Psoas muscle (tissue), 8 donors: ENCODE results near the gene PPP2R2C. TPM values are rescaled to one million over a fixed set of nuclear protein-coding genes. Genes with fewer than 3 reads are reported as not detected.

ENCODE experiments used
- ATAC-seq, 4 donors: fragments of 200-7000 bp; cut with Tn5 transposase; one replicate each; pipeline ENCODE4 v1.9.1; 2020; ENCODE audit warnings: moderate library complexity in 3 of 4, mild to moderate bottlenecking in 2 of 4
- DNase-seq, 2 donors: peaks; one replicate each; pipeline ENCODE4 v3.0.0-alpha.2; 2020
- H3K27ac ChIP-seq: fragments of 200-600 bp; one replicate; pipeline ENCODE4 v1.8.0; 2022
- H3K27me3 ChIP-seq, 3 donors: fragments of 200-600 bp in 1 of 3; one replicate each; pipeline versions ENCODE4 v1.6.1 to v1.8.0; 2013 to 2022; ENCODE audit warnings: low read length in 2 of 3, mild to moderate bottlenecking in 2 of 3, moderate library complexity in 1 of 3; ENCODE audit not compliant: insufficient read depth in 3 of 3
- H3K36me3 ChIP-seq, 2 donors: fragments of 200-600 bp in 1 of 2; one replicate each; pipeline versions ENCODE4 v1.6.1 to v1.8.0; 2013 to 2022; ENCODE audit warnings: low read depth in 1 of 2, mild to moderate bottlenecking in 1 of 2, moderate library complexity in 1 of 2; ENCODE audit not compliant: insufficient read depth in 1 of 2
- H3K4me1 ChIP-seq: fragments of 200-600 bp; one replicate; pipeline ENCODE4 v1.8.0; 2022
- H3K4me3 ChIP-seq: fragments of 200-600 bp; one replicate; pipeline ENCODE4 v1.8.0; 2022; ENCODE audit warnings: mild to moderate bottlenecking
- H3K9me3 ChIP-seq: fragments of 200-600 bp; one replicate; pipeline ENCODE4 v1.8.0; 2022
- WGBS, 3 donors: extraction: QIAGEN DNeasy Blood & Tissue Kit; methylation state at CpG; one replicate each; pipeline versions ENCODE4 v1.1.6 to v1.1.7; 2013; 5-methylcytosine and 5-hydroxymethylcytosine counted together
- intact Hi-C, 2 donors: fragments of 100-400 bp; cut with DNase I; formaldehyde crosslinking; loops; one replicate each; pipeline versions ENCODE4 v1.11.0 to v1.14.2; 2022
- polyA plus RNA-seq, 3 donors: library from polyadenylated mRNA; stranded (reverse); fragments of 200-250 nt; gene quantifications; one replicate each; pipeline ENCODE4 v1.2.3, GENCODE V29; 2013
- total RNA-seq, 4 donors: library from RNA; stranded (reverse); fragmentation: NEBNext Ultra II Directional in 2 of 4; extraction: Animal tissue kit (Norgen Biotek cat#: 25700) in 2 of 4; gene quantifications; one replicate each; pipeline versions ENCODE4 v1.2.1 to v1.2.4, GENCODE V29; 2021 to 2023
- TF ChIP-seq, protein P1 (sequence below): fragments of 200-600 bp; IDR thresholded peaks from one replicate; pipeline ENCODE4 v1.8.0; 2022; ENCODE audit warnings: antibody characterized with exemption
- donor health status: healthy with polysubstance abuse.
- donor health status: DM: no; HTN: no; CAD: no; lungs with moderate emphysema.
- donor health status: Bipolar disorder and iron deficiency.
- donor health status: healthy.
- donor health status: DM: yes; HTN: yes; CAD: no.
- donor health status: DM: no; HTN: no; CAD: no.
- donor health status: DM: no; HTN: no; CAD: no.
- donor health status: DM: yes; HTN: yes; CAD: no.

PPP2R2C gene
- total and polyA plus RNA-seq, 7 donors, result 0.08 to 3.2 (median 1.2) TPM

DNA sequence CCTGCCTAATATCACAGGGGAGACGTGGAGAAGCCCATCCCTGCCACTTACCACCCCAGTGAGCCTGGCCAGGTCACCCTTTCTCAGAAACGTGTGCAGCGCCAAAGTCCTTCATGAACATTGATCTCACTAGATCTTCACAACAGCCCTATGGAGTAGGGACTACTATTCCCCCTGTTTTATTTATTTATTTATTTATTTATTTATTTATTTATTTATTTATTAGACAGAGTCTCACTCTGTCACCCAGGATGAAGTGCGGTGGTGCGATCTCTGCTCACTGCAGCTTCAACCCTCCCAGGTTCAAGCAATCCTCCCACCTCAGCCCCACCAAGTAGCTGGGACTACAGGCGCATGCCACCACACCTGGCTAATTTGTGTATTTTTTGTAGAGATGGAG, 61.8 kb downstream of the PPP2R2C start:
- Histone ChIP-seq H3K4me1 (no peaks in the 10 kb centered on the region), H3K36me3 (no peaks in the 10 kb centered on the region), H3K4me3 (no peak overlapping the region), H3K27me3 (peaks cover 0 to 21% (median 1%) of the 10 kb centered on the region in 3 donors), H3K9me3 (no peaks in the 10 kb centered on the region), H3K27ac (no peak overlapping the region)
- TF ChIP-seq, protein P1, sequence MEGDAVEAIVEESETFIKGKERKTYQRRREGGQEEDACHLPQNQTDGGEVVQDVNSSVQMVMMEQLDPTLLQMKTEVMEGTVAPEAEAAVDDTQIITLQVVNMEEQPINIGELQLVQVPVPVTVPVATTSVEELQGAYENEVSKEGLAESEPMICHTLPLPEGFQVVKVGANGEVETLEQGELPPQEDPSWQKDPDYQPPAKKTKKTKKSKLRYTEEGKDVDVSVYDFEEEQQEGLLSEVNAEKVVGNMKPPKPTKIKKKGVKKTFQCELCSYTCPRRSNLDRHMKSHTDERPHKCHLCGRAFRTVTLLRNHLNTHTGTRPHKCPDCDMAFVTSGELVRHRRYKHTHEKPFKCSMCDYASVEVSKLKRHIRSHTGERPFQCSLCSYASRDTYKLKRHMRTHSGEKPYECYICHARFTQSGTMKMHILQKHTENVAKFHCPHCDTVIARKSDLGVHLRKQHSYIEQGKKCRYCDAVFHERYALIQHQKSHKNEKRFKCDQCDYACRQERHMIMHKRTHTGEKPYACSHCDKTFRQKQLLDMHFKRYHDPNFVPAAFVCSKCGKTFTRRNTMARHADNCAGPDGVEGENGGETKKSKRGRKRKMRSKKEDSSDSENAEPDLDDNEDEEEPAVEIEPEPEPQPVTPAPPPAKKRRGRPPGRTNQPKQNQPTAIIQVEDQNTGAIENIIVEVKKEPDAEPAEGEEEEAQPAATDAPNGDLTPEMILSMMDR, result no peak
- 75 to 82% (median 82%) methylated on average over 6 of the region's 6 CpGs for WGBS, 3 donors
- DNase-seq (no peak), ATAC-seq (no peak)
- intact Hi-C loops, result no loop called here

DNA sequence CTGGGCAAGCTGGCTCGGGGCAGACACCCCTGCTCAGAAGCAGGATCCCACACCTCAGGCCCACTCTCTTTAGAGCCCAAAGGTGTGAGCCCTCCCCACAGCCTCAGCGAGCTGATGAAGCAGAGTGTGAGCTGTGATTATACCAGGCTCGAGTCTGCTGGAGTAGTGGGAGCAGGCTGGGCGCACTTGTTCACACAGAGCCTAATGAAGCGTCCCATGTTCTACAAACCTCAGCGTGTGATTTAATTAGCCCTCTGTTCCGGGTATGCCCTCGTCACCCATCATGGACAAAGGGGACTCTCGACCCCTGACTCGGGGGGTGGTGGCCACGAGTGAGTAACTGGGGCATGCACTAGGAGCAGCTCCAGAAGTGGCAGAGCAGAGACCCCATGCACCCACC, 62.3 kb downstream of the PPP2R2C start:
- H3K36me3 ChIP-seq, result no peaks in the 10 kb centered on the region
- TF ChIP-seq, protein P1, result no peak
- no peaks in the 10 kb centered on the region for H3K9me3 ChIP-seq
- DNase-seq (no peak), ATAC-seq (no peak)
- intact Hi-C loops, result no loop called here
- H3K4me3 ChIP-seq, result no peak overlapping the region
- WGBS, 3 donors, result 27 to 37% (median 30%) methylated on average over 11 of the region's 11 CpGs
- H3K27ac ChIP-seq, result no peak overlapping the region
- H3K4me1 ChIP-seq, result no peaks in the 10 kb centered on the region
- H3K27me3 ChIP-seq, result peaks cover 0 to 27% (median 1%) of the 10 kb centered on the region in 3 donors

DNA sequence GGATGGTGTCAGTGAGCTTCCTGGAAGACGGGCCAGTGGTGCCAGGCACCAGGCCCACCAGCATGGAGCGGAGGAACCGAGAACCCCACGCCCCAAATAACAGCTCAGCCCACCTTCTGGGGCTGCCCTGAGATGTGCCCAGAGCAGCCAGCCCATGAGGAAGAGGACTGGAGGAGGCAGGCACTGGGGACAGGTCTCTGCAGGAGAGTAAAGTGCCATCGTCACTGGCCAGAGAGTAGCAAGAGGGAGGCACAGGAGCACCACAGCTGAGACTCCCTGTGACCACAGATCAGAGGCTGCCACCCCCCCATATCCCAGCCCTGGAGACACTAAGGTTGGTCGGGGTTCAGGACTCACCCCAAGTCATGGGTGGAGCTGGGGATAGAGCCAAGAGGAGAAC, 63.0 kb downstream of the PPP2R2C start:
- ATAC-seq (no peak), DNase-seq (no peak)
- Histone ChIP-seq H3K36me3 (no peaks in the 10 kb centered on the region), H3K27me3 (peaks cover 0 to 31% (median 1%) of the 10 kb centered on the region in 3 donors), H3K9me3 (no peaks in the 10 kb centered on the region), H3K4me3 (no peak overlapping the region), H3K27ac (no peak overlapping the region), H3K4me1 (no peaks in the 10 kb centered on the region)
- TF ChIP-seq, protein P1, result no peak
- WGBS, 3 donors, result 70 to 78% (median 74%) methylated on average over 6 of the region's 6 CpGs
- intact Hi-C loops, result no loop called here

DNA sequence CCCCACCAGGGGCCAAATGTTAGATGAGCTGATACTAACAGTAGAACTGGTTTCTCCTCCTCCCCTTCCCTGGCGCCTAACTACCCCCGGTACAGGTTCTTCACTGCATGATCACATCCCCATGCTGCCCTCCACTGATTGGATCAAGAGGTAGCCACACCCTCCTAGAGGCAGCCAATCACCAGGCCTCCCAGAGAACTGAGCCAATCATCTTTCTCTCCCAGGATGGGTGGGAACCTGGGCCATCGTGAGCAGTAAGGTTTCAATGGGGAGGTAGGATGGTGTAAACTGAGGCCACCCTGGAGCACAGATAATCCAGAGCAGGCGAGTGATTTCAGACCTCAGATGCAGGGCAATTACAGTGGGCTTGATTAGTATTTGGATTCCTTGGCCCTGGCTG, 64.2 kb downstream of the PPP2R2C start:
- intact Hi-C loops, result no loop called here
- Histone ChIP-seq H3K27me3 (peaks cover 0 to 42% (median 4%) of the 10 kb centered on the region in 3 donors), H3K9me3 (no peaks in the 10 kb centered on the region), H3K27ac (no peak overlapping the region), H3K36me3 (no peaks in the 10 kb centered on the region), H3K4me1 (no peaks in the 10 kb centered on the region), H3K4me3 (no peak overlapping the region)
- DNase-seq (no peak), ATAC-seq (no peak)
- TF ChIP-seq, protein P1, result no peak
- 42 to 61% (median 56%) methylated on average over 4 of the region's 4 CpGs for WGBS, 3 donors

DNA sequence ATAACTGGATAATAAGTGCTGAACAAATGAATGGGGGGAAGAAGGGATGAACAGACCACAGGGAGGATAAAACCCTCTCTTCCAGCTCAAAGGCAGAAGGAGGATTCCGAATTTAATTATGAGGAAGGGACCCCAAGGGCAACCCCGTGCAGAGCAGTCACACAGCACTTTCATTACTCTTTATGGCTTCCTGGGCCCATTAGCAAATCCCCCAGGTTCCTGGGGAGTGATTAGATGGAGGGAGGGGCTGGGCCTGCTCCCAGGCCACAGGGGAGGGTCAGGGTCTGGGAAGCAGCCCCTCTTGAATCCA, 67.1 kb downstream of the PPP2R2C start:
- TF ChIP-seq, protein P1, result no peak
- no peak for ATAC-seq
- no peaks in the 10 kb centered on the region for H3K36me3 ChIP-seq
- H3K4me1 ChIP-seq, result no peaks in the 10 kb centered on the region
- H3K27me3 ChIP-seq, result peaks cover 0 to 54% (median 10%) of the 10 kb centered on the region in 3 donors
- no peak overlapping the region for H3K4me3 ChIP-seq
- no peak for DNase-seq
- H3K27ac ChIP-seq, result no peak overlapping the region
- intact Hi-C loops, result no loop called here
- 3 to 15% (median 11%) methylated on average over 2 of the region's 2 CpGs for WGBS, 3 donors
- H3K9me3 ChIP-seq, result no peaks in the 10 kb centered on the region
